DND-41 (cell line): ENCODE measurements around the gene CHRDL1.

ENCODE experiments used
- ATAC-seq: fragments of 200-7000 bp; cut with Tn5 transposase; 3 replicates; pipeline ENCODE4 v1.9.1; 2021; ENCODE audit warnings: low read depth; ENCODE audit not compliant: insufficient read depth
- DNase-seq: peaks from one replicate; pipeline ENCODE4 v3.0.0-alpha.2; 2020
- H2AFZ ChIP-seq: 2 replicates; pipeline ENCODE4 v1.6.0; 2012; ENCODE audit warnings: low read depth, low read length
- H3K27ac ChIP-seq: 2 replicates; pipeline ENCODE4 v1.5.1; 2012; ENCODE audit warnings: low read length, inconsistent platforms
- H3K27me3 ChIP-seq: fragments of 200-600 bp; sonication (generic); 2 replicates; pipeline ENCODE4 v1.6.0; 2012; ENCODE audit warnings: low read length, mild to moderate bottlenecking, inconsistent platforms; ENCODE audit not compliant: insufficient read depth, poor library complexity
- H3K36me3 ChIP-seq: 2 replicates; pipeline ENCODE4 v1.5.1; 2012; ENCODE audit warnings: low read length, inconsistent platforms; ENCODE audit not compliant: insufficient read depth
- H3K4me1 ChIP-seq: 2 replicates; pipeline ENCODE4 v1.5.1; 2012; ENCODE audit warnings: mild to moderate bottlenecking, low read length; ENCODE audit not compliant: insufficient read depth
- H3K4me2 ChIP-seq: 2 replicates; pipeline ENCODE4 v1.6.0; 2012; ENCODE audit warnings: mild to moderate bottlenecking, moderate library complexity, low read length, inconsistent platforms; ENCODE audit not compliant: insufficient read depth
- H3K4me3 ChIP-seq, 2 experiments: fragments of 200-600 bp in 1 of 2; shearing (Covaris generic) in 1 of 2; 2 replicates each; pipeline ENCODE4 v1.5.1; 2012 to 2016; ENCODE audit warnings: inconsistent platforms in 2 of 2, low read length in 2 of 2, mild to moderate bottlenecking in 2 of 2, low read depth in 1 of 2, moderate library complexity in 1 of 2
- H3K79me2 ChIP-seq: 2 replicates; pipeline ENCODE4 v1.6.0; 2012; ENCODE audit warnings: low read length, inconsistent platforms; ENCODE audit not compliant: insufficient read depth
- H3K9ac ChIP-seq: 2 replicates; pipeline ENCODE4 v1.6.0; 2012; ENCODE audit warnings: low read depth, mild to moderate bottlenecking, inconsistent platforms, low read length, moderate library complexity
- H3K9me3 ChIP-seq: 2 replicates; pipeline ENCODE4 v1.5.1; 2012; ENCODE audit warnings: low read length, moderate library complexity, mild to moderate bottlenecking, inconsistent platforms; ENCODE audit not compliant: insufficient read depth, severe bottlenecking
- H4K20me1 ChIP-seq: 2 replicates; pipeline ENCODE4 v1.6.0; 2012; ENCODE audit warnings: low read length; ENCODE audit not compliant: insufficient read depth
- EZH2 ChIP-seq: IDR thresholded peaks from 3 replicates; pipeline ENCODE4 v1.6.1; 2012; ENCODE audit warnings: borderline replicate concordance, low read depth, mild to moderate bottlenecking, moderate library complexity, low read length, inconsistent platforms; ENCODE audit not compliant: severe bottlenecking
- TF ChIP-seq, protein P1 (sequence below): IDR thresholded peaks from 2 replicates; pipeline ENCODE4 v1.5.1; 2012; ENCODE audit warnings: borderline replicate concordance, low read length, moderate library complexity, mild to moderate bottlenecking; ENCODE audit not compliant: poor library complexity, severe bottlenecking; ENCODE audit errors: extremely low read depth

The CHRDL1 gene

DNA sequence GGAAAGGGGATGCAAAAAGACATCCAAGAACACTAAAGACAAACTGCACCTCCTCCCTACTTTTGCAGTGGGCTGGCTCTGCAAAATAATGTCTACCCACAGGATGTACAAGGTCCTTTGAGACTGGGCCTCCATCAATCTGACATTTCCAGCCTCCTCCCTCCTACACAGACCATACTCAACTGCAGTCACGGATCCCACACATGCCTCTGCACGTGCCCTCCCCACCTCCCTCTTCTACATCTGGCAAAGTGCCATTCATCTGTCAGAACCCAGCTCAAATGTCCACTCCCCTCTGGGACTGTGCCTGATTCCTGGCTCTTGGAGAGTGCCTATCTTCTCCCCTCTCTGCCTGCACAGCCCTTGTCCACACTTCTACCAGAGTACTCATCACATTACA is 50.3 kb downstream of the CHRDL1 start:
- H3K9me3 ChIP-seq = no peaks in the 10 kb centered on the region
- no peak overlapping the region for H3K27ac ChIP-seq
- no peak overlapping the region for H3K9ac ChIP-seq
- H3K4me1 ChIP-seq = no peaks in the 10 kb centered on the region
- no peak overlapping the region for H3K4me2 ChIP-seq
- TF ChIP-seq, protein P1, sequence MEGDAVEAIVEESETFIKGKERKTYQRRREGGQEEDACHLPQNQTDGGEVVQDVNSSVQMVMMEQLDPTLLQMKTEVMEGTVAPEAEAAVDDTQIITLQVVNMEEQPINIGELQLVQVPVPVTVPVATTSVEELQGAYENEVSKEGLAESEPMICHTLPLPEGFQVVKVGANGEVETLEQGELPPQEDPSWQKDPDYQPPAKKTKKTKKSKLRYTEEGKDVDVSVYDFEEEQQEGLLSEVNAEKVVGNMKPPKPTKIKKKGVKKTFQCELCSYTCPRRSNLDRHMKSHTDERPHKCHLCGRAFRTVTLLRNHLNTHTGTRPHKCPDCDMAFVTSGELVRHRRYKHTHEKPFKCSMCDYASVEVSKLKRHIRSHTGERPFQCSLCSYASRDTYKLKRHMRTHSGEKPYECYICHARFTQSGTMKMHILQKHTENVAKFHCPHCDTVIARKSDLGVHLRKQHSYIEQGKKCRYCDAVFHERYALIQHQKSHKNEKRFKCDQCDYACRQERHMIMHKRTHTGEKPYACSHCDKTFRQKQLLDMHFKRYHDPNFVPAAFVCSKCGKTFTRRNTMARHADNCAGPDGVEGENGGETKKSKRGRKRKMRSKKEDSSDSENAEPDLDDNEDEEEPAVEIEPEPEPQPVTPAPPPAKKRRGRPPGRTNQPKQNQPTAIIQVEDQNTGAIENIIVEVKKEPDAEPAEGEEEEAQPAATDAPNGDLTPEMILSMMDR = no peak
- TF ChIP-seq EZH2 = no peak
- no peak overlapping the region for H2AFZ ChIP-seq
- H3K79me2 ChIP-seq = no peaks in the 10 kb centered on the region
- ATAC-seq (no peak), DNase-seq (no peak)
- no peaks in the 10 kb centered on the region for H4K20me1 ChIP-seq
- no peak overlapping the region for H3K4me3 ChIP-seq
- no peaks in the 10 kb centered on the region for H3K36me3 ChIP-seq
- H3K27me3 ChIP-seq = no peaks in the 10 kb centered on the region

DNA sequence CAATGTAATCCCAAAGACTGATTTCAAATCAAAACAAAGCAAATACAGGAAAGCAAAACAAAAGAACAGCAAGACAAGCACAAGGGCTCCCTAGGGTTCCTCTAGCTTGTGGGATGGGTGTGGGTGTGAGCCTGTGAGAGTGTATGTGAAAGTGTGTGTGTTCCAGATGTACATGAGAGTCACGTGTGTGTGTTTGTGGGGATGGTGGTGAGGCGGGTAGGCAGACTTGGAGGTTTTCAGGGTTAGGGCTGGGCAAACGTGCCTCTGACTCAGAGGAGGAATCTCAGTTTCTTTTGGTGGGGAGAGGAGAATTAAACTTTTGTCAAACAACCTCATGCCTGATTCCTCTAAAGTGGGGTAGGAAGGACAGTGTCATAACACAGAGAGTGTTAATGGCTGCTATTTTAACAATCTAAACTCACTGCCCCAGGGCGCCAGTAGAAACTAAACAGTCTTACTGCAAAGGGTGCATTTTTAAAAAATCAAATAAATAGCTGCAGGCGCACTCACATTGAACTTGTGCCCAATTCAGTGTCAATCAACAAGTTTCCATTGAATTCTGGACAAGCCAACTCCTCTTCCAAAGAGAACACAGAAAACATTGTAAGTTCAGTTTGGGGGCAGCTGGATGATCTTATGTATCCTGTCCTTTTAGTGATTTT is 51.8 kb downstream of the CHRDL1 start:
- no peaks in the 10 kb centered on the region for H3K36me3 ChIP-seq
- H3K4me2 ChIP-seq = no peak overlapping the region
- no peak overlapping the region for H3K27ac ChIP-seq
- H3K79me2 ChIP-seq = no peaks in the 10 kb centered on the region
- no peak overlapping the region for H3K9ac ChIP-seq
- no peaks in the 10 kb centered on the region for H3K4me1 ChIP-seq
- no peaks in the 10 kb centered on the region for H4K20me1 ChIP-seq
- no peak for ATAC-seq
- no peaks in the 10 kb centered on the region for H3K9me3 ChIP-seq
- no peaks in the 10 kb centered on the region for H3K27me3 ChIP-seq
- TF ChIP-seq EZH2 = no peak
- TF ChIP-seq, protein P1 = no peak
- H3K4me3 ChIP-seq = no peak overlapping the region
- DNase-seq = no peak
- no peak overlapping the region for H2AFZ ChIP-seq

DNA sequence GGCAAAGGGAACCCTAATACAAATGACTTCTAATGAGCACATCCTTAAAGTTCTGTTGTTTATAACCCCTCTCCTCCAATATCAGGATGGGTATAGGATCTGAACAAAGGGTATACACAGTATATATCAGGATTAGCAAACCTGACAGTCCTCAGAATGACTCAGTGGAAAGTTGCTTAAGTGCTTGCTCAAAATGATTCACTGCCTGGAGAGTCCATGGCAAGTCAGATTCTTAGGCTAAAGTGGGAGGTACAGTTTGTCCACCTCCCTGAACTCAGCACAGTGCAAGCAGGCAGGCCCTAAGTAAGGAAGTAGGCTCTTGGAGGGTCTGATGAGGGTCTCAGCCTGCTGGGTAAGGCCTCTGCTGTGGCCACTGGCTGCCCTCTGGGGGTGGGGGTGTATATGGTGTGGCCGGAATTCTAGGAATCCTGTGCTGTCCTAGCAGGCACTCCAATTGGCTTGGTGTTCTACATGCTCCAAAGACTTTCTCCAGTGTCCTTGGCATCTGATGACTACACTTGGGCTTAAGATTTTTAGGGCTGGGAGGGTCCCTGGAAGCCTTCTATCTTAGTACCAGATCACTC is 54.3 kb downstream of the CHRDL1 start:
- Histone ChIP-seq H3K79me2 (no peaks in the 10 kb centered on the region), H2AFZ (no peak overlapping the region), H3K9me3 (no peaks in the 10 kb centered on the region), H3K4me3 (no peak overlapping the region), H4K20me1 (no peaks in the 10 kb centered on the region), H3K9ac (no peak overlapping the region), H3K4me2 (no peak overlapping the region), H3K27me3 (no peaks in the 10 kb centered on the region), H3K27ac (no peak overlapping the region), H3K4me1 (no peaks in the 10 kb centered on the region), H3K36me3 (no peaks in the 10 kb centered on the region)
- ATAC-seq (no peak), DNase-seq (no peak)
- TF ChIP-seq, protein P1 = no peak
- no peak for TF ChIP-seq EZH2
